HG03565 (cell line): Measurements from ENCODE around the gene GALM.
"Not testable (repeated sequence)": the region's sequence is repeated elsewhere in the genome, so short reads cannot be mapped to it uniquely, and the experiment has no call there.

Experiments
- ATAC-seq: cut with Tn5 transposase; IDR thresholded peaks from one replicate; pipeline ENCODE4 v1.9.1; 2021; ENCODE audit warnings: mild to moderate bottlenecking, moderate library complexity; ENCODE audit not compliant: unreplicated experiment

GALM gene

GRCh38 chr2:38676681-38677080 lies 10.8 kb downstream of the GALM start:
- no peak for ATAC-seq

GRCh38 chr2:38680868-38681267 lies 15.0 kb downstream of the GALM start:
- not testable (repeated sequence) for ATAC-seq

DNA sequence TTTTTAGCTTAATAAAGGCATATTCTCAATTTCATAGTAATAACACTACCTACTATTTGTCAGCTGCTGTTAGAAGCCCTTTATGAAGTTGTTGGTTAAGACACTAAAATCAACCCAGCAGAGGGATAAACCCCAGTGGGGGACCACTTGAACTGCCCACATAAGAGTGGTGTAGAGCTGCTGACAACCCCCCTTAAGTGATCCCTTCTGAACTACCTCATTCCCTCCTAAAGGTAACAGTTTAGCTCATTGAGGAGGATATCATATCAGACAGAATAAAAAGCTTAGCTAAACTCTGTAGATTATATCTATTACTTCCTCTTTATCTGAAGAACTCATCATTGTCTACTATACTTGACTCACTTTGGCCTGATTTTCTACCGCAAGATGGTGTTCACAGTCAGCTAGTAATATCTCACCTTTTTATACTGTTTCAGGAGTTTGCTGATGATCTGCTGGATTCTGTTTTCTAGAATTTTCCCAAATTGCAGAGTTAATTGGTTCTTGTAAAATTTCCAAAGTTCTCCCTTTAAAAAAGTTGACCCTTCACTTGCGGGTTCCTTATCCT lies 16.2 kb downstream of the GALM start:
- no peak for ATAC-seq

- ATAC-seq = not testable (repeated sequence)
Measured at GRCh38 chr2:38682620-38683019, 16.7 kb downstream of the GALM start.

DNA sequence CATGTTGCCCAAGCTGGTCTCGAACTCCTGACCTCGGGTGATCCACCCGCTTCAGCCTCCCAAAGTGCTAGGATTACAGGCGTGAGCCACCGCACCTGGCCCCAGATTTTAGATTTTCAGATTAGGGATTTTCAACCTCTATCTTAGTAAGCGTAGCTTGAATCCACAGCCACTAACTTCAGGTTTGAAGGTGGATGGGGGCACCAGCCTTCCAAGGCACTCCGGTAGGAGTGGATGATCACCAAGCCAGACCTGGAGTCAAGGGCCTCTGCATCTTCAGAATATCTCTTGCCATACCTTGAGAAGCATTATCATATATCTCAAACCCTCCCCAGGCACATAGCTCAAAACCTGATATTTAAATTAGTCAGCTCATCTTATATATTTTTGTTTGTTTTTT lies 17.9 kb downstream of the GALM start:
- no peak for ATAC-seq

DNA sequence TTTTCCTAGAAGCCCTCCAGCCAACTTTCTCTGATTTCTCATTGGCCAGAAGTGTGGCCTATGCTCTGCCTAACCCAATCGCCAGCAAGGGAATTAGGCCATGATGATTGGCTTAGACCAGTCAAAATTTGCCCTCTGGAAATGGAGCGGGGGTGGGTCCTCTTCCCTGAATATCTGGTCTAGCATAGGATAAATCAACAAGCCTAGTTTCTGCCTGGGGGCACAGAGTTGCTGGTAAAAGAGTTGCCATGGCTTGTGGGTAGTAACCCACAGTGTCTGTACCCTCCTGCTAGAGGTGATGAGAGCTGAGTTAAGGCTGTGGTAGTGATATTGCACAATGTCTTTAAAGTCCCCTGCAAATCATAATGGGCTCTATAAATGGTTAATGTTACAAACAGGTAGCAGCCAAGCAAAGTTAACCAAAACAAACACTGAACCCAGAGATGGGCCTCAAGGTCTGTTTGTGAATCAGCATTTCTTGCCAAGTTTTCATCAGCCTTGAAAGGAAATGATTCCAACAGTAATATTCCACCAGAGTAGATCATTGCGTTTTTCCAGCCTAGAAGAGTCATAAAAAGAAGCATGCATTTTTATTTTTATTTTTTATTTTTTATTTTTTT lies 19.3 kb downstream of the GALM start:
- no peak for ATAC-seq

- ATAC-seq = no peak
Measured at GRCh38 chr2:38690499-38691420, 24.8 kb downstream of the GALM start.

DNA sequence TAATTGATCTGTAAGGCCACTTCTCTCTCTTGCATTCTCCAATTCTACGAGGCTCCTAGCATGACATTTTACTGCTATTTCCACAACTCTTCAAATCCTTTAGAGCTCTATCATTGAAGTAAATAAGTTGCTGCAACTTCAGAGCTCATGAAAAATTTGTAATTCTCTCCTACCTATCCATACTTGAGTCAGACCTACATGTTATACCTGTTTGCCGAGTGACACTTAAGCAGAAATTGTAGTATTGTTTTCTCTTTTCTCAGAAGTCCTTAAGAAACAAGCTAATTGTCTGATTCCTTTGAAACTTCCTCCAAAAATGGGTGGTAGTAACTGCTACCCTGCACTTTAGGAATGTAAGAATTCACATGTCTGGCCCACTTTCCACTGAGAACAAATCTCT lies 26.1 kb downstream of the GALM start:
- ATAC-seq = no peak

DNA sequence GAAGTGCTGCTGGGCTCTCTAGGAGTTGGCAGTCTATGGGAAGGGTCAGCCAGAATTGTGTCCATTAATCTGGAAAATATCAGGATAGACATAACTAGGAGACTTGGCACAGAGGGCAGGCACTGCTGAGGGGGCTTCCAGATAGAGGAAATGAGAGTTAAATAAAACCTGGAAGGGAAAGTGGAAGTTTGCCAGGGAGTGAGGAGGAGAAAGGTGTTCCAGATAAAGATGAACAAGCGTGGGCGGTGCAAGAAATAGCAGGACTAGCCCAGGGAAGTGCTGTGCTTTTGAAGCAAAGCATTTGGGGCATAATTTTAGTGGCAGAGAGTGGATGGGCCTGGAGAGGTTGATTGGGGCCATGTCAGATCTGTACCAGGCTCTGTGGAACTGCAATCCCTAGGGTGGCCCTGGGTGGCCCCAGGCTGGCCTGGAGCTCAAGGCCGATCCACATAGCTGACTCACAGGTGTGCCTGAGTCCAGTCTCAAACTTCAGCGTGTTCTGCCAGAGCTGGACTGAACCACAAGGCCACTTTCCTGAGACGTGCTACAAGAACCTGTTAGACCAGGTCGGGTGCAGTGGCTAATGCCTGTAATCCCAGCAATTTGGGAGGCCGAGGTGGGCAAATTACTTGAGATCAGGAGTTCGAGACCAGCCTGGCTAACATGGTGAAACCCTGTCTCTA lies 26.9 kb downstream of the GALM start:
- ATAC-seq = no peak

GRCh38 chr2:38697116-38697840 lies 31.4 kb downstream of the GALM start:
- ATAC-seq = no peak

DNA sequence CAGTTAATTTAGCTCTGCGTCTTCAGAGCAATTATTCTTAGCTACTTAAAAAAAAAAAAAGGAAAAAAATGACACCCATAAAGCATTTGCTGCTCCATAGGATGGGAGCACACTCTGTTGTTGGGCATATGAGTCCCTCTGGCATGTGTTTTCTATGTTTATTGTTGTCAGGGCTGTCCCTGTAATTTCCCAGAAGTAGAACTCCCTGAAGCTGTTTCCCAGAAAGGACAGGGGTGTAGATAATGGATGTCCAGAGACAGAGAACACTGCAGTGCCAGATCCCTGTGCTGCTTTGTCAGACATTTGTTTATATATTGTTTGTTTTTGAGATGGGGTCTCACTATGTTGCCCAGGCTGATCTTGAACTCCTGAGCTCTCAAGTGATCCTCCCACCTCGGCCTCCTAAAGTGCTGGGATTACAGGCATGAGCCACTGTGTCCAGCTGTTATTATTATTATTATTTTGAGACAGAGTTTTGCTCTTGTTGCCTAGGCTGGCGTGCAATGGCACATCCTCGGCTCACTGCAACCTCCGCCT lies 32.6 kb downstream of the GALM start:
- ATAC-seq = no peak

- no peak for ATAC-seq
Measured at GRCh38 chr2:38700113-38700785, 34.3 kb downstream of the GALM start.

DNA sequence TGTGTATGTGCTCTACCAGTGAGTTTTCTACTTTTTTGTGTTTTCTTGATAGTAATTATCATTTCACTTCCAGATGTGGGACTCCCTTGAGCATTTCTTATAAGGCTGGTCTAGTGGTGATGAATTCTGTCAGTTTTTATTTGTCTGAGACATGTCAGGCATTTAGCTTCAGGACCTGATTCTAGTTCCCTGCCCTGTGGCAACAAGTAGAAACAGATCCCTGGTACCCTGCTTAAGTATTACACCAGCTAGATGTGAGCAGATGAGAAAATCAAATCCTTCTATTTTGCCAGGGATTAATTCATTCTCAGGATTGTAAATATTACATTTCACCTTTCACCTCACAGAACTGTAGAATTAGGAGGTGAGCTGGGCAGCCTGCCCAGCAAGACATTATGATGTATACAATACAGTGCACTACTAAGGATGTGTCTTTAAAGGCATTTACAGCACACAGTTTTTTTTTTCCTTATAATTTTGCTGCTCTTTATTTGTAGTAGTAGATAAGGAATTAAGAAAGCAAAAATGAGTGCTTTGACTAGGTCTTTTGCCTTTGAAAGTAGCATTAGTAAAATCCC lies 35.1 kb downstream of the GALM start:
- no peak for ATAC-seq

DNA sequence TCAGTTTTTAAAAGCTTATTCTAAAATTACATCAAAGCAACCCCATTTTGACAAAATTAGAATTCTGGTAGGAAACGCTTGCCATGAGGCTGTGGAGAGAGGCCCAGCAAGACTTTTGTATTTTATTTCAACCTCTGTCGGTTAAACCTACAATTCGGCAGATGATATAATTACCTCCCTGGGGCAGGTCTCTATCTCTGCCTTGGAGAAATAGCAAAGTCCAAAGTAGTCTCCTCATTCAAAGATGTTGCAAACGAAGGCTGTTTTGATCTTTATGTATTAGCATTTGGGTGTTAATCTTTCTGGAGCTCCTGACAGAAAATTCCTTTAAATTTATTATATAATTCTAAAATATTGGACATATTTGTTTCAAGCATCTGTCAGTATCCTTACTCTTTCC lies 35.6 kb downstream of the GALM start:
- ATAC-seq = no peak

DNA sequence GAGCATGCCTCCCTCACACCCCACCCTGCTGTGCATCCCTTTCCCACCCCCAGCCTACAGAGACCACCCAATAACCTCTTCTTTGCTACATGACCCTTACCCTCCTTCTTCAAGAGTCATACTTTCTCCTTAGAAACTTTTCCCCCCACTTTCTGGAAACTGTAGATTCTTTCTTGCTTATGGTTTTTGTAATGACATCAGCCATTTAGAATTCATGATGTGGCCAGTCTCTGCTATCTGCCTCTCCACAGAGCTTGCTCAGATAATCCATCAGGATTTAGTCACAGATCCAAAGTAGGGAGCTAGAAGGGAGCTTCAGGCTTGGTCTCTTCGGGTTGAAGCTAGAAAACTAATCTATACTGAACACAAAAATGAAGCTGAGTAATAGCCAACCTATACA lies 36.5 kb downstream of the GALM start:
- no peak for ATAC-seq

DNA sequence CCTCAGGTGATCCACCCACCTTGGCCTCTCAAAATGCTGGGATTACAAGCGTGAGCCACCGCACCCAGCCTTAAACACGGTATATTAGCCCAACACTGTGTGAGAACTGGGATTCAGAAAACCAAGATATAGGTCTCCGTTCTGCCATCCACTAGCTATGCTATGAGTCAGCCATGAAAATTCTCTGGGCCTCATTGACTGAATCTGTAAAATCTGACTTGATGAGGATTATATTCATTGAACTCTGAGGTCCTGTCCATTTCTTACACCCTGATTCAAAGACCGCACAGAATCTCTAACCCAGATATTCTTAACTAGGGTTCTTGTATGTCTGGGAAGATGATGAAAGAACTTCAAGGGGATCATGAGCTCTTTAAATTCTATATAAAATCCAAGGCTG lies 37.4 kb downstream of the GALM start:
- ATAC-seq = not testable (repeated sequence)

DNA sequence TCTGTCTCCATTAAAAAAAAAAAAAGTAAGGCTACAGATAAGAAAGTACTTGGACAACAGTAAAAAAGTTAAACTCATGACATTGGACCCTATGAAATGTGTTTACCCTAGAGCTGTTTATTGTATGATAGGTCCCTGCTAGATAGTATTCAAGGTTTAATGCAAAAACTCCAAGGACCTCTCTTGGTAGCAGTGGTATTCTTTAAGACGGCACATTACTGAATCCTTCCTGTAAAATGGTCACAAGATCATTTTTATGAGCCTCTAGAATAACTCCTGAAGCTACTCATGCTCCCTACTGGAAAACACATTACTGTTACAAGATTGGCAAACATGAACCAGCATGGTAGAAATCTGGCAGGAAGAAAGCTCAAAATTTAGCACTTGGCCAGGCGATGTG lies 38.8 kb downstream of the GALM start:
- ATAC-seq = no peak

- ATAC-seq = no peak
Measured at GRCh38 chr2:38706846-38707345, 41.0 kb downstream of the GALM start.

GRCh38 chr2:38708491-38708890 lies 42.6 kb downstream of the GALM start:
- ATAC-seq = not testable (repeated sequence)
